Stimulated activated CD4-positive, alpha-beta T cell treated with anti-CD3 and anti-CD28 coated beads, TNF-alpha, amount 100 ng/mL, for 24 hours (primary cell): ENCODE data around the gene RIC1.
"Not testable (repeated sequence)": the region's sequence is repeated elsewhere in the genome, so short reads cannot be mapped to it uniquely, and the experiment has no call there.

Experiments
- DNase-seq, 3 experiments: peaks; one replicate each; pipeline ENCODE4 v3.0.0-alpha.2; 2020; ENCODE audit warnings: low read depth in 3 of 3

Gene RIC1

GRCh38 chr9:5667391-5667790 is 38.5 kb downstream of the RIC1 start:
- DNase-seq, result no peak

GRCh38 chr9:5670079-5670478 is 41.2 kb downstream of the RIC1 start:
- DNase-seq, result no peak

- DNase-seq, result no peak
Measured at GRCh38 chr9:5671711-5672353, 42.9 kb downstream of the RIC1 start.

- DNase-seq, result not testable (repeated sequence)
Measured at GRCh38 chr9:5675046-5675445, 46.1 kb downstream of the RIC1 start.

- DNase-seq, result not testable (repeated sequence)
Measured at GRCh38 chr9:5683591-5683990, 54.7 kb downstream of the RIC1 start.

GRCh38 chr9:5684101-5684500 is 55.2 kb downstream of the RIC1 start:
- no peak for DNase-seq

DNA sequence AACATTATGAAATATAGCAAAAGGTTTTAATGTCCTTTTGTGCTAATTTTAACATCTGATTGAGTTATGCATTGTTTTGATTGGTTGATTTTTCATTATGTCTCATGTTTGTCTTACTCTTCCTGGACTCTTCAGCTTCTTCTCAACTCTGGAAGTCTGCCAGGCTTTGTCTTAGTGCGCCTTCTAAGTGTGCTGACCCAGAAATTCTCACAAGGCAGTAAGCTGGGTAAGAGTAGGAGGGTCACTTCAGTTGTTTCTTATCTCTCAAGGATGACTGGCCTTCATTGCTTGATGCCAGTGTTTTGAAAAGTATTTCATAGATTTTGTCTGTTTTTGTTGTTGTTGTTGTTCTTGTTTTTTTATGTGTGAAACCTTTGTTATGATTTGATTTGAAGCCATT is 59.2 kb downstream of the RIC1 start:
- no peak for DNase-seq

GRCh38 chr9:5690278-5690677 is 61.4 kb downstream of the RIC1 start:
- no peak for DNase-seq

- no peak for DNase-seq
Measured at GRCh38 chr9:5695860-5696259, 67.0 kb downstream of the RIC1 start.

DNA sequence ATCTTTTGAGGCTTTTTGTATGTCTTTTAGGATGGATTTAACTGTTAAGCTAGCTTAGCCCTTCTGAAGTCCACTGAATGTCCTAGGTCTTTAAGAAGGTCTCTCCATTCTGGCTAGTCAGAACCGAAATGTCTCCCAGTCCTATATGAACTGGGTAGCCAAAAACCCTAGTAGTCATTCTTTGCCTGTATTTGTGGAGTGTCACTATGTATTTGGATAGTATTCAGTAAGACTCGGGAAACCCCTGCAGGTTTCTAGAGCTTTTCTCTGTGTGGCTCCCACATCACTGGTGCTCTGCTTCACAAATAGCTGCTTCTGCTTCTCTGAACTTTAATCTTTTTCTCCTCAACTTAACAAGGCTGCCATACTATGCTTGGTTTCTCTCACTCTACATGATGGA is 68.0 kb downstream of the RIC1 start:
- DNase-seq, result no peak

DNA sequence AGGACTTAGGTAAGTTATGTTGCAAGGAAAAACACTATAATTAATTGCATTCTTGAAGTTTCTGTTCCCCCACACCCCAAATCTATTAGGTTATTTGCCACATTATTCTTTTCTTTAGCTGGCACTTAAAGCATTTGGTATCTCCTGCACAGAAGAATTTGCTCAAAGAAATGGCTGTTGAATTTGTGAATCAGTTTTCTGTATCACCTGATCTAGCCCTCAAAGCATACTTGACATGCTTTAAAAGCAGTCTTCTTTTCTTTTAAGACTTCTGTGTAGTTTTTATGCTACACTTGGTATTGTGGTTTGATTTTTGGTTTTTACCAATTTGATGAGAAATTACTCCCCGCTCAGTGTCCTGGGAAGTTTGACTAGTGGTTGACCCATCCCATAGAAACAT is 69.1 kb downstream of the RIC1 start:
- DNase-seq, result no peak

DNA sequence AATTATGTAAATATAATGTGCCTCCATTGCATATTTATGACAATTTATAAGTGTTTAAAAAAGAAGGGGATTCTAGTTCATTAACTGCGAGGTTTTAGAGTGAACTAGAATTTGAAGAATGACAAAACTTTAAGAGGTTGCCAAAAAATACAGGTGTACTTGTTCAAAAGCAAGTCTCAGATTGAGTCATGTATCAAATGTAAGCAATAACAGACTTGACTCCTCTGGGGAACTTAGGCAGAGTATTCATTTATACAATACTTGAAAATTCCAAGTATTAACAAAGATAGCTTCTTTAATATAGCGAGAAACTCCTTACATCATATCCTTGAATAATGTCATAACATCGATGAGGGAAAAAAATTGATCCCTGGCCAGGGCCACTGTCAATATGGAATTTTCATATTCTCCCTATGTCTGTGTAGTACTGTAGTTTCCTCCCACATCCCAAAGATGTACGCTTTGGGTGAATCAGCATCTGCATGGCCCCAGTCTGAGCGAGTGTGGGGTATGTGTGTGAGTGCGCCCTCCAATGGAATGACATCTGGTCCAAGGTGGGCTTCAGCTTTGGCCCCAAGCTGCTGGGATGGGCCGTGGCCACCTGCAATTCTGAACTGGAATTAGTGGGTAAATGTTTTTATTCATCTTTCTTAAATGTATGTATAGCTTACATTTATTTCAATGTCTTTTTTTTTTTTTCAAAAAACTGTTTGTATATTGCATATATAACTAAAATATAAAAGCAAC is 70.1 kb downstream of the RIC1 start:
- DNase-seq, result no peak

DNA sequence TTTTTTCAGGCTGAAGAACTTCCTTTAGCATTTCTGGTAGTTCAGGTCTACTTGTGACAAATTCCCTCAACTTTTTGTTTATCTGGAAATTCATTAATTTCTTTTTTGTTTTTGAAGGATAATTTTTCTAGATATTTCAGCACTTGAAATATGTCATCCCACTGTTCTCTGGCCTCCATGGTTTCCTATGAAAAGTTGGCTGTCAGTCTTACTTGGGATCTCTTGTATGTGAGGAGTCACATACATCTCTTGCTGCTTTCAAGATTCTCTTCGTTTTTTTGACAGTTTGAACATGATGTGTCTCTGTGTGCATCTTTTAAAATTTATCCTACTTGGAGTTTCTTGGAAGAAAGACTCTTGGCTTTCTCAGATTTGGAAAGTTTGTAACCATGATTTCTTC is 79.5 kb downstream of the RIC1 start:
- no peak for DNase-seq

- no peak for DNase-seq
Measured at GRCh38 chr9:5712651-5713390, 83.9 kb downstream of the RIC1 start.

GRCh38 chr9:5714501-5715401 is 85.8 kb downstream of the RIC1 start:
- no peak for DNase-seq

DNA sequence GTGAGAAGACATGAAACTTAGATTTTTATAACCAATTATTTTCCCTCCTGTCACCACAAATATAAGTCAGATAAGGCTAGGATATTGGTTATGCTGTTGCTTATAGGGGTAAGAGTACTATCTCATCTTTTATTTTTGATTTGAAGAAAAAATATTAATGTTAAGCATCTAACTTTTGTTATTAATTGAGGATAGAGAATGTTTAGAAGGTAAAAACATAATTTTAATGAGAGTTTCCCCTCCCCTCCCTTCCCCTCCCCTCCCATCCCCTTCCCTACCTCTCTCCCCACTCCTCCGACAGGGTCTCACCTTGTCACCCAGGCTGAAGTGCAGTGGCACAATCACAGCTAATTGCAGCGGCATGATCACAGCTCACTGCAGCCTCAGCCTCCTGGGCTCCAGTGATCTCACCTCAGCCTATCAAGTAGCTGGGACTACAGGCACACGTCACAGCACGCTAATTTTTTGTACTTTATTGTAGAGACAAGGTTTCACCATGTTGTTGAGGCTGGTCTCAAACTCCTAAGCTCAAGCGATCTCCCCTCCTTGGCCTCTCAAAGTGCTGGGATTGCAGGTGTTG is 86.7 kb downstream of the RIC1 start:
- no peak for DNase-seq

DNA sequence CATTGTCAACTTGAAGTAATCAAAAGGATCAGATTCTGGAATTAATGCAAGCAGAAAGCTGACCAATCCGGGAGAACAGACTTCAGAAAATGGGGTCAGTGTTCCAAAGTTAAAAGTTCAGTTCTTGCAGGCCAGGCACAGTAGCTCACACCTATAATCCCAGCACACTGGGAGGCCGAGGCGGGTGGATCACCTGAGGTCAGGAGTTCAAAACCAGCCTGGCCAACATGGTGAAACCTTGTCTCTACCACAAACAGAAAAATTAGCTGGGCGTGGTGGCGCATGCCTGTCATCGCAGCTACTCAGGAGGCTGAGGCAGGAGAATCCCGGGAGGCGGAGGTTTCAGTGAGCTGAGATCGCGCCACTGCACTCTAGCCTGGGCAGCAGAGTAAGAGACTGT is 88.5 kb downstream of the RIC1 start:
- not testable (repeated sequence) for DNase-seq

- no peak for DNase-seq
Measured at GRCh38 chr9:5718296-5719032, 89.6 kb downstream of the RIC1 start.

DNA sequence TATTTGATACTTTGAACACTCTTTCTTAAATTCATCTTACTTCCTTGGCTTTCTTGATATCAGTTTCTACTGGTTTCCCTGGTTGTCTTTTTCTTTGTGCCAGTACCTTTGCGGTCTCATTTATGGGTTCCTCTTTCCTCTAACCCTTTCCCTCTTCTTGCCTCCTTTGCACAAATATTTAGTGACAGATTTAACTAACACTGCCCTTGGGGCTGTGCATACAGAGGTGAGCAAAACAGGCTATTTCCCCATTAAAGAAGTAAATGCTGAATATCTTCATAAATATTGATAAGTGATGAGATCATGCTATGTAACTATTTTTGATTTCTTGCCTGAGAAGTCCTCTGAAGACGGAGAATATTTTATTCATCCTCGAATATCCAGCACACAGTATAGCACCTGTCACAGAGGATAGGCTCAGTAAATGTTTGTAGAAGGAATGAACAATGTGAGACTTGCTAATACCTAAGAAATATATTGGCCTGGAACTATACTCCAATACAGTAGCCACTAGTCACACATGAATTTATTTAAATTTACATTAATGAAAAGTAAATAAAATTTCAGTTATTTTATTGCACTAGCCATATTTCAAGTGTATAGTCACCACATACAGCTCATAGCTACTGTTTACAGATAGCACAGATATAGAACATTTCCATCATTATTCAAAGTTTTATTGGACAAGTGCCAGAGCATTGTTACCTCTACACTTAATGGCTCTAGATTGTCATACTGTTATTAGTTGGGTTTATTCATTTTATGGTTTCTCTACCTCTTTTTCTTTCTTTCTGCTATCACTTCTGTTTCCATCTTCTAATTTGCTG is 90.4 kb downstream of the RIC1 start:
- no peak for DNase-seq

DNA sequence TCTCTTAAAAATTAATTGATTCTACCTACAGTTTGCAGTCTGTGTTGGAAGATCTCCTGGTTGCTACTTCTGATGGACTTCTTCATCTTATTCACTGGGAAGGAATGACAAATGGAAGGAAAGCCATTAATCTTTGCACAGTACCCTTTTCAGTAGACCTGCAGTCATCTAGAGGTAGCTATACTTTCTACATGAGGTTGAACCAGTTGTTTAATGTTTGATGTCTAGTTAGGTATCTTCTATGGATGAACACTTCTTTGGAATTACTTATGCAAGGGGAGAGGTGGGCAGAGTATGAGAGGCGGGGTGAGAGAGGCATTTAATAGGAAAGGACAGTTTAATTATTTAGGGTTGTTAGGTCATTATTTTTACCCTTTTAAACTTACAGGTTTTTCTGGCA is 91.2 kb downstream of the RIC1 start:
- no peak for DNase-seq
